Effector memory CD4-positive, alpha-beta T cell (primary cell): Measurements from ENCODE around the gene TNFRSF17.
"Not testable (repeated sequence)": the region's sequence is repeated elsewhere in the genome, so short reads cannot be mapped to it uniquely, and the experiment has no call there.

Experiments used
- DNase-seq, 3 donors: peaks; one replicate each; pipeline ENCODE4 v3.0.0-alpha.2; 2020
- H3K27ac ChIP-seq: 2 replicates; pipeline ENCODE4 v1.7.0; 2013; ENCODE audit warnings: mild to moderate bottlenecking, low read length, moderate library complexity; ENCODE audit not compliant: insufficient read depth, poor library complexity, severe bottlenecking
- H3K27me3 ChIP-seq: replicated peaks from 2 replicates; pipeline ENCODE4 v1.7.0; 2013; ENCODE audit warnings: mild to moderate bottlenecking, low read length; ENCODE audit not compliant: insufficient read depth, control insufficient read depth, poor library complexity, severe bottlenecking
- H3K36me3 ChIP-seq: 2 replicates; pipeline ENCODE4 v1.7.0; 2013; ENCODE audit warnings: mild to moderate bottlenecking, low read length, moderate library complexity; ENCODE audit not compliant: control insufficient read depth, insufficient read depth
- H3K4me1 ChIP-seq: 2 replicates; pipeline ENCODE4 v1.7.0; 2013; ENCODE audit warnings: low read length, mild to moderate bottlenecking; ENCODE audit not compliant: control insufficient read depth, insufficient read depth, poor library complexity, severe bottlenecking
- H3K4me3 ChIP-seq: 2 replicates; pipeline ENCODE4 v1.7.0; 2013; ENCODE audit warnings: low read length, low read depth, mild to moderate bottlenecking; ENCODE audit not compliant: insufficient read depth, poor library complexity, severe bottlenecking
- H3K9me3 ChIP-seq: 2 replicates; pipeline ENCODE4 v1.7.0; 2013; ENCODE audit warnings: mild to moderate bottlenecking, low read length, moderate library complexity; ENCODE audit not compliant: control insufficient read depth

Gene TNFRSF17

DNA sequence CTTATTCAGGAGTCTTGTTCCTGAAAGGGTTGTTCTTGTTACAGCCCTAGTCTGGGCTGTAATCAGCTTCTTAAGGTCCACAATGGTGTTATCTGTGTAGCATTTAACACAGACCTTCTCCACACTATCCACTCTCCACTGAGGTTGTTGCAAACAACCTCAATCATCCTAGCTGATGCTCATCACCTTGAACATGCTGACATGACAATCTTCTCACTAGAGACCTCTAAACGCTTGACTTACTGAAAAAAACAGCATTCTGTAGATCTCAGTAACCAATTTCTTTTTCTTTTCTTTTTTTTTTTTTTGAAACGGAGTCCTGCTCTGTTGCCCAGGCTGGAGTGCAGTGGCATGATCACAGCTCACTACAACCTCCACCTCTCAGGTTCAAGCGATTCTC lies 3.6 kb downstream of the TNFRSF17 start:
- Histone ChIP-seq H3K27ac (no peak overlapping the region), H3K4me3 (no peak overlapping the region), H3K4me1 (no peaks in the 10 kb centered on the region), H3K36me3 (no peaks in the 10 kb centered on the region), H3K27me3 (no peaks in the 10 kb centered on the region), H3K9me3 (no peaks in the 10 kb centered on the region)
- DNase-seq = no peak

DNA sequence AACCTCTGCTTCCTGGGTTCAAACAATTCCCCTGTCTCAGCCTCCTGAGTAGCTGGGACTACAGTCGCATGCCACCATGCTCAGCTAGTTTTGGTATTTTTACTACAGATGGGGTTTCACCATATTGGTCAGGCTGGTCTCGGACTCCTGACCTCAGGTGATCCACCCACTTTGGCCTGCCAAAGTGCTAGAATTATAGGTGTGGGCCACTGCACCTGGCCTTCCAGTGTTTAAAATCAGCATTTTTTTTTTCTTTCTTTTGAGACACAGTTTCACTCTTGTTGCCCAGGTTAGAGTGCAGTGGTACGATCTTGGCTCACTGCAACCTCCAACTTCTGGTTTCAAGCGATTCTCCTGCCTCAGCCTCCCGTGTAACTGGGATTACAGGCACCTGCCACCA lies 5.3 kb downstream of the TNFRSF17 start:
- H3K27ac ChIP-seq, DNase-seq, H3K9me3 ChIP-seq, H3K27me3 ChIP-seq, H3K4me1 ChIP-seq, H3K4me3 ChIP-seq, H3K36me3 ChIP-seq: not testable (repeated sequence)

DNA sequence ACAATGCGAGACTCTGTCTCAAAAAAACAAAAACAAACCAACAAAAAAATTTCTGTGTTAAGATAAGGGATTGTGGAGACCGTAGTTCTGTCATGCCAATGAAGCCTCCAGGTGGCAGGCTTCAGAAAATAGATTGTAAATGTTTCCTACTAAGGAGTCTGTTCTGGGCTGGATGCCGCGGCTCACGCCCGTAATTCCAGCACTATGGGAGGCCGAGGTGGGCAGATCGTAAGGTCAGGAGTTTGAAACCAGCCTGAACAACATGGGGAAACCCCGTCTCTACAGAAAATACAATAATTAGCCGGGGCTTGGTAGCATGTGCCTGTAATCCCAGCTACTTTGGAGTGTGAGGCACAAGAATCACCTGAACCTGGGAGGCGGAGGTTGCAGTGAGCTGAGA lies 7.1 kb downstream of the TNFRSF17 start:
- H3K36me3 ChIP-seq = no peaks in the 10 kb centered on the region
- no peak overlapping the region for H3K4me3 ChIP-seq
- no peak for DNase-seq
- H3K4me1 ChIP-seq = peaks cover 3% of the 10 kb centered on the region
- no peak overlapping the region for H3K27ac ChIP-seq
- no peaks in the 10 kb centered on the region for H3K9me3 ChIP-seq
- H3K27me3 ChIP-seq = no peaks in the 10 kb centered on the region

DNA sequence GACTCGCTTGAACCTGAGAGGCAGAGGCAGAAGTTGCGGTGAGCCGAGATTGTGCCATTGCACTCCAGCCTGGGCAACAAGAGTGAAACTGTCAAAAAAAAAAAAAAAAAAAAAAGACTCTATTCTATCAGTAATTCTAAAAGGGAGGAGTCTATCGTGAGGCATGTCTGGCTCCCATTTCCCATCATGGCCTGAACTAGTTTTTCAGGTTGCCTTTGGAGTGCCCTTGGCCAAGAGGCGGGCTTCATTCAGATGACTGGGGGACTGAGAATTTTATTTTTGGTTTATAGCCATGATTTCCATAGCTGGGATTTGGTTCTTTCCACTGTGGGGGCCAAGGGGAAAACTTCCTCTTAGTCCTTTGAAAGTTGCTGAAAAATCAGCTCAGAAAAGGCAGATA lies 8.1 kb downstream of the TNFRSF17 start:
- no peak for DNase-seq
- H3K27ac ChIP-seq = no peak overlapping the region
- H3K9me3 ChIP-seq = no peaks in the 10 kb centered on the region
- H3K4me3 ChIP-seq = no peak overlapping the region
- no peaks in the 10 kb centered on the region for H3K36me3 ChIP-seq
- H3K4me1 ChIP-seq = peaks cover 9% of the 10 kb centered on the region
- H3K27me3 ChIP-seq = no peaks in the 10 kb centered on the region

DNA sequence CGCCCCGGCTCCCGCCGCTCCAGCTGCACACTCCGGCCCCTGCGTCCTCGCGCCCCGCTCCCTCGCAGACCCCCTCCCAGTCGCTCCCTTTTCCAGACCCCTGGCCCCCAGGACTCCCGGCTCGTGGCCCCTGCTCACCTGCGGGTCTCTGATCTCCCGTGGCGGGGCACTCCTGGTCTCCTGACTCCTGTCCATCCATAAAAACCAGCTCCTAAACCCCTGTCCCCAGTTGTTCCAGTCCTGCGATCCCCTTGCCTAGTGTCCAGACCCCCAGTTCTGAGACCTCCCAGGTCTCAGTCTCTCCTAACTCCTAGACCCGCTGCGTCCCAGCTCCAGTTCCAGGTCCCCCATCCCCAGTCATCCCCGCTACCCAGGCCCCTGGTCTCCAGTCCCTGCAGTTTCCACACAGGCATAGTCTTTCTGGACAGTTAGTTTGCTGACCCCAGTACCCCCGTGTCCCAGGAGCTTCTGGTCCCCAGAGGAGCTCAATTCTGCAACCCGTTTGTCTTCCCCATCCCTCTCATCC lies 11.9 kb downstream of the TNFRSF17 start:
- peak overlapping the region; percentile 68 for H3K27ac ChIP-seq
- no peak for DNase-seq

DNA sequence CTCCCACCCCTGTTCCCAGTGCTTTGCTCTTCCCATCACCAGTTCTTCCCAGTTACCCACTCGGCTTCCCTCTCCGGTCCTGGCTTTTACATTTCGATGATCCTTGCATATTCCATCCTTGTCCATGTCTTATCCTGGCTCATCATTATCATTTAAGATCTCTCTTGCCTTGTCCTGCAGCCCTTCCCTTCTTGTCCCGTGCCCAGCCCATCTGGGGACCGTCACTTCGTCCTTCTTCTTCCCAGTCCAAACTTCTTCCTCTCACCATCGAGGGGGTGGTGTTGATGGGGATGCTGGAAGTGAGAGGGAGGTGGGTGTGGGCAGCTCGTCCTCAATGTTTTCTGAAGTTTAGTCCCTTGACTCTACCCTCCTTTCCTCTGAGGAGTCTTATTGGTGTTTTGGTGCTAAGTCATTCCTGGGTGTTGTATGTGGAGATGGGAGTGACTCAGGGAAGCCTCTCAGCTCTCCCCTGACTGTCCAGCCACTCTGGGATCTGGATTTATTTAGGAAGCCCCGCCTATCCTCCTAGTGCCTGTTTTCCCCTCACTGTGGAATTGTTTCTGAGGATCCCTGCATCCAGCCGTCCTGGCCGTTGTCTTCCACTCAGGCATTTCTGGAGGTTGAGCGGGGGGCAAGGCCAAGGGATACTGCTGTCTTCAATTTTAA lies 12.5 kb downstream of the TNFRSF17 start:
- Histone ChIP-seq H3K9me3 (no peaks in the 10 kb centered on the region), H3K27me3 (no peaks in the 10 kb centered on the region), H3K36me3 (no peaks in the 10 kb centered on the region), H3K4me1 (peaks cover 9% of the 10 kb centered on the region), H3K4me3 (peak overlapping the region; percentile 88), H3K27ac (no peak overlapping the region)
- no peak for DNase-seq

More for the DNA sequence above, 11.9 kb downstream of the TNFRSF17 start:
- peak overlapping the region; percentile 88 for H3K4me3 ChIP-seq
- H3K27me3 ChIP-seq = no peaks in the 10 kb centered on the region
- H3K9me3 ChIP-seq = no peaks in the 10 kb centered on the region
- no peaks in the 10 kb centered on the region for H3K36me3 ChIP-seq
- H3K4me1 ChIP-seq = peaks cover 9% of the 10 kb centered on the region

DNA sequence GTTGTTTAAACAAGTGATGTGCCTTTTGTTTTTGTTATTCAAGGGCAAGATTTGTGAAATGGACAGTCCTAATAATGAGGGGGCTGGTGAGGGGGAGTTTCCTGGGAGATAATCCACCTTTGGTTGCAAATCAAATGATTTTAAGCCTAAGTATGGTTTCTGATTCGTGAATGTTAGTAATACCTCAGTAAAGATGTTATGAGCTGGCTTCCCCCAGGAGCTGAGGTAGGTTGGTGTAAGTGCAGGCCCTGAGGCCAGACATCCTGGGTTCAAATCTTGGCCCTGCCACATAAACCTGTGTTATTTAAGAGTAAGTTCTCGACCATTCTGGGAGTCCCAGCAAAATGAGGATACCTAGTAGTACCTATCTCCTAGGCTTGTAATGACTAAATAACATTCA lies 13.1 kb downstream of the TNFRSF17 start:
- H3K9me3 ChIP-seq = no peaks in the 10 kb centered on the region
- no peak overlapping the region for H3K4me3 ChIP-seq
- peaks cover 9% of the 10 kb centered on the region for H3K4me1 ChIP-seq
- no peak for DNase-seq
- no peaks in the 10 kb centered on the region for H3K27me3 ChIP-seq
- H3K27ac ChIP-seq = no peak overlapping the region
- no peaks in the 10 kb centered on the region for H3K36me3 ChIP-seq

DNA sequence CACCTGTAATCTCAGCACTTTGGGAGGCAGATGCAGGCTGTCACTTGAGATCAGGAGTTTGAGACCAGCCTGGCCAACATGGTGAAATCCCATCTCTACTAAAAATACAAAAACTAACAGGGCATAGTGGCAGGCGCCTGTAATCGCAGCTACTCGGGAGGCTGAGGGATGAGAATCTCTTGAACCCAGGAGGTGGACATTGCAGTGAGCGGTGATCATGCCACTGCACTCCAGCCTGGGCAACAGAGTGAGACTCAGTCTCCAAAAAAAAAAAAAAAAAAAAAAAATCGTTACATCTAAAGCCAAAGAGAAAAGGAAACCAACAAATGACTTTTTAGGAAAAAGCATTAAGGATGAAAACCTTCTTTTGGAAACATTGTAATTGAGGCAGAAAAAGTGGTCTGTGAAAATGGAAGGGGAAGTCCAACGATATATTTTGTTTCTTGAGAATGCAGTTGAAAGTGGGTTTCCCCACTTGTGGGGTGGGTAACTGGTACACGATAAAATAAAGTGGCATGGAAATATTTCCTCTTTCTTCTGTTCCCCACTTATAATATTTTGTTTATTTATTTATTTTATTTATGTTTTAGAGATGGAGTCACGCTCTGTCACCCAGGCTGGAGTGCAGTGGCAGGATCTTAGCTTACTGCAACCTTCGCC lies 14.1 kb downstream of the TNFRSF17 start:
- H3K4me3 ChIP-seq = no peak overlapping the region
- no peaks in the 10 kb centered on the region for H3K36me3 ChIP-seq
- peaks cover 9% of the 10 kb centered on the region for H3K4me1 ChIP-seq
- no peak overlapping the region for H3K27ac ChIP-seq
- no peak for DNase-seq
- no peaks in the 10 kb centered on the region for H3K9me3 ChIP-seq
- H3K27me3 ChIP-seq = no peaks in the 10 kb centered on the region

DNA sequence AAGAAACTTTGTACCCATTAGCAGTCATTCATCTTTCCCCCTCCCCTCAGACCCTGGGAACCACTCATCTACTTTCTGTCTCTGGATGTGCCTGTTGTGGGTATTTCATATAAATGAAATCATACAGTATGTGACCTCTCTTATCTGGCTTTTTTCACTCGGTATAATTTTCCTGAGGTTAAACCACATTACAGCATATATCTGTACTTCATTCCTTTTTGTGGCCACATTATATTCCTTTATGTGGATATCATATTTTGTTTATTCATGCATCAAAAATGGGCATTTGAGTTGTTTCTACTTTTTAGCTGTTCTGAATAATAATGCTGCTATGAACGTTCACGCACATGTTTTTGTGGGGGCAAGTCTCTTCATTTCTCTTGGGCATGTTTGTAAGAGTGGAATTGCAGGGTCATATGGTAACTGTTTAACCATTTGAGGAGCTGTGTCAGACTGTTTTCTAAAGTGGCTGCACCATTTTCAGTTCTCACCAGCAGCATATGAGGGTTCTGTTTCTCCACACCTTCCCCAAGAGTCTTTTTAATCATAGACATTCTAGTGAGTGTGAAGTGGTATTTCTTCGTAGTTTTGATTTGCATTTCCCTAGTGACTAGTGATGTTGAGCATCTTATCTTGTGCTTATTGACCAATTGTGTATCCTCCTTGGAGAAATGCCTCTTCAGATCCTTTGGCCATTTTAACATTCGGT lies 15.3 kb downstream of the TNFRSF17 start:
- H3K9me3 ChIP-seq = no peaks in the 10 kb centered on the region
- no peaks in the 10 kb centered on the region for H3K36me3 ChIP-seq
- no peaks in the 10 kb centered on the region for H3K27me3 ChIP-seq
- H3K27ac ChIP-seq = no peak overlapping the region
- no peak overlapping the region for H3K4me3 ChIP-seq
- peaks cover 9% of the 10 kb centered on the region for H3K4me1 ChIP-seq
- no peak for DNase-seq

DNA sequence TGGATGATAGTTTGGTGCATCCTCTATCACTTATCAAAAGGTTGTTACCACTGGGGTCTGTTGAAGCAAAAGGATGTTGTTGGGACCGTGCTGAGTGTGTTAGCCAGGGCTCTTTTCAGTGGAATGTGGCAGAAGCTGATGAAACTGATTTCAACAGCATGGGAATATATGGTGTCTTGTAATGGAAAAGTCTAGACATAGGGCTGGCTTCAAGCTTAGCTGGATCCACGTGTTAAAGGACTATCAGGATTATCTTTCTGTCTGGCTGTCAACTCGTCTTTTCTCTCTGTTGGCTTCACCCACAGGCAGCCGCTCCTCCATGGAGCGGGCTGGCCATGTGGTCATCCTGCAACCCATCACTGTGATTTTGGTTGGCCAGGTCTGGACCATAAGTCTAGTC lies 20.2 kb downstream of the TNFRSF17 start:
- Histone ChIP-seq H3K4me1 (no peaks in the 10 kb centered on the region), H3K9me3 (no peaks in the 10 kb centered on the region), H3K4me3 (no peak overlapping the region), H3K27me3 (no peaks in the 10 kb centered on the region), H3K36me3 (no peaks in the 10 kb centered on the region), H3K27ac (no peak overlapping the region)
- no peak for DNase-seq
